Measurements from ENCODE around the gene SYPL1.

SYPL1 gene

GRCh38 chr7:106049139-106049752 lies 62.9 kb downstream of the SYPL1 start:
- DNase-seq, result no peak

GRCh38 chr7:106048706-106049020 lies 63.4 kb downstream of the SYPL1 start:
- DNase-seq, result no peak

GRCh38 chr7:106047818-106048705 lies 64.0 kb downstream of the SYPL1 start:
- DNase-seq, result no peak

GRCh38 chr7:106047184-106047583 lies 64.9 kb downstream of the SYPL1 start:
- no peak for DNase-seq

GRCh38 chr7:106045586-106045985 lies 66.5 kb downstream of the SYPL1 start:
- DNase-seq, result no peak

GRCh38 chr7:106045139-106045538 lies 67.0 kb downstream of the SYPL1 start:
- no peak for DNase-seq

- no peak for DNase-seq
These were observed 69.9 kb downstream of the SYPL1 start for GRCh38 chr7:106042196-106042611.

GRCh38 chr7:106041140-106041717 lies 70.9 kb downstream of the SYPL1 start:
- peak; percentile 35 for DNase-seq
